ENCODE results near the gene LTC4S. TPM values are rescaled to one million over a fixed set of nuclear protein-coding genes. Genes with fewer than 3 reads are reported as not detected.
A peak's percentile ranks its signal among the peaks of the same experiment; 100 is the strongest.

LTC4S gene
- total and polyA plus RNA-seq, 2 donors (not counting 3 experiments of a cell fraction or from before 2014, with no cell fraction given): 0.95 to 6.3 TPM

DNA sequence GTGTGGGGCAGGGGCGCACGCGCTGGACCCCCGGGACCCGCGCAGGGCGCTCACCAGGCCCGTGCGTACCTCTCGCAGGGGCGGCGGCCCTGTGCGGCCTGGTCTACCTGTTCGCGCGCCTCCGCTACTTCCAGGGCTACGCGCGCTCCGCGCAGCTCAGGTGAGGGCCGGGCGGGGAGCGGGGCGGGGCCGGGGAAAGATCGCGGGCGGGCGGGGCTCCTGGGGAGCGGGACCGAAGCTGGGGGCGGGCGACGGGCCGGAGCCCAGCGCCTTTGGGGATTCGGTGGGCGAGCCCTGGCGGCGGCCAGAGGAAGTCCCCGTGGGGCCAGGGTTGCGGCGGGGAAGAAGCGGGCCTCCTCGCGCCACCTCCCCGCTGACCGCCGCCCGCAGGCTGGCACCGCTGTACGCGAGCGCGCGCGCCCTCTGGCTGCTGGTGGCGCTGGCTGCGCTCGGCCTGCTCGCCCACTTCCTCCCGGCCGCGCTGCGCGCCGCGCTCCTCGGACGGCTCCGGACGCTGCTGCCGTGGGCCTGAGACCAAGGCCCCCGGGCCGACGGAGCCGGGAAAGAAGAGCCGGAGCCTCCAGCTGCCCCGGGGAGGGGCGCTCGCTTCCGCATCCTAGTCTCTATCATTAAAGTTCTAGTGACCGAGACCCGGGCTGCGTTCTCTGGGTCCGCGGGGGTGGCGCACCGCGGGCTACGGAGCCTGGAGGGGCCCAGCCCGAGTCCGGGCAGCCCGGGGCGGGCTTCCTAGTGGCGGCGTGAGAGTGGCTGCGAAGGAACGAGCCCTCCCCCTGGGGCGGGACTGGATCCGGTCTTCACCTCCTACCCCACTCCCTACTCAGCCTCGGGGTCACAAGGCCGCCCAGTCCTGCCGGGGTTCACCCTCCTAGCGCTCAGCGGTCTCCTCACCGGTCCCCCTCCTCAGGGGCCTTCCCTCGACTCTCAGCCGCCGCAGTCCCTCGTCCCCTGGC, 2.4 kb downstream of the LTC4S start:
- Histone ChIP-seq H3K4me2 (ENCODE audit: insufficient read depth, low read length) (peak overlapping the region; percentile 50), H3K36me3 (ENCODE audit: control insufficient read depth in 2 of 2, extremely low read depth in 1 of 2, insufficient read depth in 2 of 2, low read length in 2 of 2) (peaks cover 10 to 34% of the 10 kb centered on the region in 2 experiments), H3K27ac (ENCODE audit: insufficient read depth, low read depth, low read length) (no peak overlapping the region), H3K9me3 (replicated peaks; ENCODE audit: control insufficient read depth, insufficient read depth, low read length) (no peaks in the 10 kb centered on the region), H3K9me1 (replicated peaks; ENCODE audit: control insufficient read depth, extremely low read depth, insufficient read depth, low read length) (no peaks in the 10 kb centered on the region), H3K9ac (replicated peaks; ENCODE audit: extremely low read depth, insufficient read depth, low read length) (peak overlapping the region; percentile 49), H3K4me1 (ENCODE audit: control insufficient read depth, extremely low read depth, insufficient read depth, low read length) (peaks cover 10% of the 10 kb centered on the region), H3K79me2 (ENCODE audit: control insufficient read depth, insufficient read depth, low read length) (no peaks in the 10 kb centered on the region), H3K4me3 (replicated peaks in 1 of 3; ENCODE audit: insufficient read depth in 1 of 3, low read depth in 1 of 3, low read length in 3 of 3) (peak overlapping the region; percentile 14 to 57 (median 38)), H3K27me3 (ENCODE audit: control insufficient read depth in 2 of 2, insufficient read depth in 2 of 2, low read length in 2 of 2) (no peaks in the 10 kb centered on the region), H2AFZ (ENCODE audit: low read depth, low read length) (peak overlapping the region; percentile 23), H4K20me1 (replicated peaks; ENCODE audit: control insufficient read depth, extremely low read depth, insufficient read depth, low read length) (no peaks in the 10 kb centered on the region)
- no peak for TF ChIP-seq JUN (IDR thresholded peaks at IDR 0.05; ENCODE audit: borderline replicate concordance, insufficient read depth, insufficient read length, low read depth)
- no peak for TF ChIP-seq EZH2 (IDR thresholded peaks at IDR 0.05; ENCODE audit: borderline replicate concordance, low read depth, low read length, severe bottlenecking)
- peak; percentile 61 for TF ChIP-seq POLR2A (IDR thresholded peaks at IDR 0.05; ENCODE audit: low read depth, low read length)
- TF ChIP-seq POLR2AphosphoS5 (IDR thresholded peaks at IDR 0.05; ENCODE audit: insufficient read depth, low read depth, low read length): peak; percentile 85
- TF ChIP-seq, protein P1, sequence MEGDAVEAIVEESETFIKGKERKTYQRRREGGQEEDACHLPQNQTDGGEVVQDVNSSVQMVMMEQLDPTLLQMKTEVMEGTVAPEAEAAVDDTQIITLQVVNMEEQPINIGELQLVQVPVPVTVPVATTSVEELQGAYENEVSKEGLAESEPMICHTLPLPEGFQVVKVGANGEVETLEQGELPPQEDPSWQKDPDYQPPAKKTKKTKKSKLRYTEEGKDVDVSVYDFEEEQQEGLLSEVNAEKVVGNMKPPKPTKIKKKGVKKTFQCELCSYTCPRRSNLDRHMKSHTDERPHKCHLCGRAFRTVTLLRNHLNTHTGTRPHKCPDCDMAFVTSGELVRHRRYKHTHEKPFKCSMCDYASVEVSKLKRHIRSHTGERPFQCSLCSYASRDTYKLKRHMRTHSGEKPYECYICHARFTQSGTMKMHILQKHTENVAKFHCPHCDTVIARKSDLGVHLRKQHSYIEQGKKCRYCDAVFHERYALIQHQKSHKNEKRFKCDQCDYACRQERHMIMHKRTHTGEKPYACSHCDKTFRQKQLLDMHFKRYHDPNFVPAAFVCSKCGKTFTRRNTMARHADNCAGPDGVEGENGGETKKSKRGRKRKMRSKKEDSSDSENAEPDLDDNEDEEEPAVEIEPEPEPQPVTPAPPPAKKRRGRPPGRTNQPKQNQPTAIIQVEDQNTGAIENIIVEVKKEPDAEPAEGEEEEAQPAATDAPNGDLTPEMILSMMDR (IDR thresholded peaks at IDR 0.05; ENCODE audit: extremely low read depth in 1 of 2, insufficient read depth in 1 of 2, low read depth in 1 of 2, low read length in 2 of 2): peak; percentile 70 to 83
- peak; percentile 26 for TF ChIP-seq MYC (IDR thresholded peaks at IDR 0.05; ENCODE audit: low read depth, low read length)
- TF ChIP-seq, protein P2, sequence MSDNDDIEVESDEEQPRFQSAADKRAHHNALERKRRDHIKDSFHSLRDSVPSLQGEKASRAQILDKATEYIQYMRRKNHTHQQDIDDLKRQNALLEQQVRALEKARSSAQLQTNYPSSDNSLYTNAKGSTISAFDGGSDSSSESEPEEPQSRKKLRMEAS (IDR thresholded peaks at IDR 0.05; ENCODE audit: insufficient read depth, insufficient read length): no peak
- no peak for TF ChIP-seq GATA2 (IDR thresholded peaks at IDR 0.05; ENCODE audit: insufficient read depth, insufficient read length, low read depth, low read length)
- TF ChIP-seq FOS (IDR thresholded peaks at IDR 0.05; ENCODE audit: borderline replicate concordance, insufficient read depth, low read length): no peak
- DNase-seq (ENCODE audit: low read depth, low spot score) (peak; percentile 78), FAIRE-seq (peak; percentile 92)
- ChIA-PET CTCF (interaction anchor here (0.6 to 8.8 kb wide), 7 partner anchors 9 to 63 kb away, joined by 3 to 103 read pairs (median 3); partner anchors contain the start of gene MAML1), POLR2A (interaction anchor here (0.7 kb wide), 1 partner anchor 10 kb away, joined by 6 read pairs; no protein-coding TSS in a partner anchor)
- no TSS peak for BruUV-seq (replicated peaks)
- intact Hi-C loops (cut with micrococcal nuclease) (loop anchor here (1.0 to 10.0 kb wide), 4 partner anchors 9 to 131 kb away; partner anchors contain the start of gene MAML1), dilution Hi-C loops (cut with MboI; ENCODE audit: extremely low pct_ligation_motif_present, low sequenced_read_pairs) (no loop called here)

Measured in endothelial cell of umbilical vein (primary cell).